Ishikawa (cell line): ENCODE measurements around the gene MRFAP1L1.

Source experiments
- CEBPB ChIP-seq: IDR thresholded peaks from 2 replicates; pipeline ENCODE4 v1.6.1; 2012
- CREB1 ChIP-seq: IDR thresholded peaks from 2 replicates; pipeline ENCODE4 v1.6.1; 2012; ENCODE audit warnings: low read depth
- EGR1 ChIP-seq: IDR thresholded peaks from 2 replicates; pipeline ENCODE4 v1.6.1; 2012
- EP300 ChIP-seq: IDR thresholded peaks from 2 replicates; pipeline ENCODE4 v1.6.1; 2012; ENCODE audit warnings: borderline replicate concordance
- FOXM1 ChIP-seq: IDR thresholded peaks from 2 replicates; pipeline ENCODE4 v1.6.1; 2012; ENCODE audit warnings: low read depth, borderline replicate concordance
- NFIC ChIP-seq: IDR thresholded peaks from 2 replicates; pipeline ENCODE4 v1.6.1; 2012
- RAD21 ChIP-seq: IDR thresholded peaks from 2 replicates; pipeline ENCODE4 v1.6.1; 2012; ENCODE audit warnings: low read depth
- TAF1 ChIP-seq: IDR thresholded peaks from 2 replicates; pipeline ENCODE4 v1.6.1; 2012; ENCODE audit warnings: low read depth, mild to moderate bottlenecking
- TCF12 ChIP-seq: IDR thresholded peaks from 2 replicates; pipeline ENCODE4 v1.6.1; 2012; ENCODE audit warnings: low read depth
- TEAD4 ChIP-seq: IDR thresholded peaks from 2 replicates; pipeline ENCODE4 v1.6.1; 2012
- YY1 ChIP-seq: IDR thresholded peaks from 2 replicates; pipeline ENCODE4 v1.6.1; 2012; ENCODE audit warnings: low read depth
- ZBTB7A ChIP-seq: IDR thresholded peaks from 2 replicates; pipeline ENCODE4 v1.6.1; 2012; ENCODE audit warnings: low read depth
- TF ChIP-seq, protein P1 (sequence below): IDR thresholded peaks from 2 replicates; pipeline ENCODE4 v1.6.1; 2012
- TF ChIP-seq, protein P2 (sequence below): IDR thresholded peaks from 2 replicates; pipeline ENCODE4 v1.6.1; 2012
- TF ChIP-seq, protein P3 (sequence below): IDR thresholded peaks from 2 replicates; pipeline ENCODE4 v1.6.1; 2012; ENCODE audit warnings: low read depth, mild to moderate bottlenecking

The MRFAP1L1 gene

DNA sequence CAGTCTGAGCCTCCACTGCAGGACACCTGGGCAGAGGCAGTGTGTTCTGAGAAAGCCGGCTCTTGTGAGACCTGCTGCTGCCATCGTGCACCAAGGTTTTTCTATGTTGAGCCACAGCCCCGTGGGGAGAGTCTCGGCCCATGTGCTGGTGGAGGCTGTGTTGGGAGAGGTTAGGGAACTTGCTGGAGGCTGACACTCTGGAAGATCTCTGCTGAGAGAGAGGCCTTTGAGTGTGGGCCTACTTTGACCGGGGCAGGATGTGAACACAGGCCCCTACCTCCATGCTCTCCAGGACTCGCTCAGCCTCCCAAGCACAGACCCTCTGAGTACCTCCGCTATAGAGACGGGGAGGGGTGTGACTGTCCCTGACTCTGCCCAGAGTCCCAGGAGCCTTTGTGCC lies 17.3 kb downstream of the MRFAP1L1 start:
- TF ChIP-seq EP300, result no peak
- no peak for TF ChIP-seq TCF12
- TF ChIP-seq, protein P1, sequence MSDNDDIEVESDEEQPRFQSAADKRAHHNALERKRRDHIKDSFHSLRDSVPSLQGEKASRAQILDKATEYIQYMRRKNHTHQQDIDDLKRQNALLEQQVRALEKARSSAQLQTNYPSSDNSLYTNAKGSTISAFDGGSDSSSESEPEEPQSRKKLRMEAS, result no peak
- no peak for TF ChIP-seq CEBPB
- TF ChIP-seq ZBTB7A, result no peak
- no peak for TF ChIP-seq YY1
- TF ChIP-seq EGR1, result no peak
- TF ChIP-seq FOXM1, result no peak
- TF ChIP-seq, protein P2, sequence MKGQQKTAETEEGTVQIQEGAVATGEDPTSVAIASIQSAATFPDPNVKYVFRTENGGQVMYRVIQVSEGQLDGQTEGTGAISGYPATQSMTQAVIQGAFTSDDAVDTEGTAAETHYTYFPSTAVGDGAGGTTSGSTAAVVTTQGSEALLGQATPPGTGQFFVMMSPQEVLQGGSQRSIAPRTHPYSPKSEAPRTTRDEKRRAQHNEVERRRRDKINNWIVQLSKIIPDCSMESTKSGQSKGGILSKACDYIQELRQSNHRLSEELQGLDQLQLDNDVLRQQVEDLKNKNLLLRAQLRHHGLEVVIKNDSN, result no peak
- no peak for TF ChIP-seq TEAD4
- no peak for TF ChIP-seq CREB1
- no peak for TF ChIP-seq RAD21
- TF ChIP-seq, protein P3, sequence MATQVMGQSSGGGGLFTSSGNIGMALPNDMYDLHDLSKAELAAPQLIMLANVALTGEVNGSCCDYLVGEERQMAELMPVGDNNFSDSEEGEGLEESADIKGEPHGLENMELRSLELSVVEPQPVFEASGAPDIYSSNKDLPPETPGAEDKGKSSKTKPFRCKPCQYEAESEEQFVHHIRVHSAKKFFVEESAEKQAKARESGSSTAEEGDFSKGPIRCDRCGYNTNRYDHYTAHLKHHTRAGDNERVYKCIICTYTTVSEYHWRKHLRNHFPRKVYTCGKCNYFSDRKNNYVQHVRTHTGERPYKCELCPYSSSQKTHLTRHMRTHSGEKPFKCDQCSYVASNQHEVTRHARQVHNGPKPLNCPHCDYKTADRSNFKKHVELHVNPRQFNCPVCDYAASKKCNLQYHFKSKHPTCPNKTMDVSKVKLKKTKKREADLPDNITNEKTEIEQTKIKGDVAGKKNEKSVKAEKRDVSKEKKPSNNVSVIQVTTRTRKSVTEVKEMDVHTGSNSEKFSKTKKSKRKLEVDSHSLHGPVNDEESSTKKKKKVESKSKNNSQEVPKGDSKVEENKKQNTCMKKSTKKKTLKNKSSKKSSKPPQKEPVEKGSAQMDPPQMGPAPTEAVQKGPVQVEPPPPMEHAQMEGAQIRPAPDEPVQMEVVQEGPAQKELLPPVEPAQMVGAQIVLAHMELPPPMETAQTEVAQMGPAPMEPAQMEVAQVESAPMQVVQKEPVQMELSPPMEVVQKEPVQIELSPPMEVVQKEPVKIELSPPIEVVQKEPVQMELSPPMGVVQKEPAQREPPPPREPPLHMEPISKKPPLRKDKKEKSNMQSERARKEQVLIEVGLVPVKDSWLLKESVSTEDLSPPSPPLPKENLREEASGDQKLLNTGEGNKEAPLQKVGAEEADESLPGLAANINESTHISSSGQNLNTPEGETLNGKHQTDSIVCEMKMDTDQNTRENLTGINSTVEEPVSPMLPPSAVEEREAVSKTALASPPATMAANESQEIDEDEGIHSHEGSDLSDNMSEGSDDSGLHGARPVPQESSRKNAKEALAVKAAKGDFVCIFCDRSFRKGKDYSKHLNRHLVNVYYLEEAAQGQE, result no peak
- no peak for TF ChIP-seq NFIC
- no peak for TF ChIP-seq TAF1

DNA sequence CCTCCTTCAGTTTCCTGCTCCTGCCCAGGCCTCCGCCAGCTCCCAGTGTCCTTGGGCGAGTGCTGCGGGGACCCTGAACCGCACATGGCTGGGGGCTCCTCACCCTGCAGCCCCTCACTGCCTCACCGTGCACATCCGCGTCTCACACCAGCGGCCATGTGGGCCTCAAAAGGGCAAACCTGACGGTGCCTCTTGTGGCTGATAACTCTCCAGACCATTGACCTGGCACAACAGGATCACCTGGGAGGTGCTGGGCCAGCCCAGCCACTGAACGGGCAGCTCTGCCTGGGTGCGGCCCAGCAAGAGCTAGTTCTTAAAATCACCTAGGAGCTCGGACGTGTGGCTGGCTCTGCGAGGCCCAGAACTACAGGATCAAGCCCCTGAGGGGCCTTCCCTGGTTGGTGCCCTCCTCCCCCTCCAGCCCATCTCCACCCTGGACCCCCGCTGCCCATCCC lies 20.1 kb downstream of the MRFAP1L1 start:
- TF ChIP-seq, protein P1, result no peak
- TF ChIP-seq, protein P3, result no peak
- TF ChIP-seq YY1 (no peak), TEAD4 (no peak), CEBPB (no peak), ZBTB7A (no peak), NFIC (no peak)

DNA sequence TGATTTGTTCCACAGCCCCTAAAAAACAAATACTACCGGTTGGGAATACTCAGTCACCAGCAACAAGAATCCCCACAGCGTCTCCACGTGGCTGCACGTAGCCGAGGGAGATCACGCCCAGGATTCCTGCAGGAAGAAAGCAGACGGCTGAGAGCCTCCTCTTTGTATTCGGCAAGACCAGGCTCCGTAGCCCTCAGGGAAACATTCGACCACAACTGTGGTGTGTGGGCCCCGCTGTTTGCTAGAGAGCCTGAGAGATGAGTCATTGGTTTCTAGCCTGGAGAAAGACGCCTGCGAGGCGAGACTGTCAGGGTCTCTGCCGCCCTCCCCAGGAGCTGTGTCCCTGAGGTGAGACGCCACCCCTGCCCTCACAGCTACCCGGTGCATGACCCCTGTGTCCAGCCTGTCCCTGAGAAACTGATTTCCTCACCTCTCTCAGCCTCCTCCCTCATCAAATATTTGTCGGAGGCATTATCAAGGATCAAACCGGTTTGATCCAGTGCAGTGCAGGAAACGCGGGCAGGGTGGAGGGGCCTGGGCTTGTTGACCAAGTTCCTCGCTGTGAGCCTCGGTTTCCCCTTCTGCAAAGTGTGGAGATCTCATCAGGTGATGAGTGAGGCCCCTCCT lies 20.7 kb downstream of the MRFAP1L1 start:
- no peak for TF ChIP-seq FOXM1
- TF ChIP-seq CEBPB, result no peak
- no peak for TF ChIP-seq NFIC
- no peak for TF ChIP-seq TEAD4
- TF ChIP-seq, protein P2, result no peak
- TF ChIP-seq EGR1, result no peak
- no peak for TF ChIP-seq TAF1
- no peak for TF ChIP-seq TCF12
- TF ChIP-seq, protein P3, result no peak
- TF ChIP-seq, protein P1, result no peak
- TF ChIP-seq ZBTB7A, result no peak
- no peak for TF ChIP-seq YY1

DNA sequence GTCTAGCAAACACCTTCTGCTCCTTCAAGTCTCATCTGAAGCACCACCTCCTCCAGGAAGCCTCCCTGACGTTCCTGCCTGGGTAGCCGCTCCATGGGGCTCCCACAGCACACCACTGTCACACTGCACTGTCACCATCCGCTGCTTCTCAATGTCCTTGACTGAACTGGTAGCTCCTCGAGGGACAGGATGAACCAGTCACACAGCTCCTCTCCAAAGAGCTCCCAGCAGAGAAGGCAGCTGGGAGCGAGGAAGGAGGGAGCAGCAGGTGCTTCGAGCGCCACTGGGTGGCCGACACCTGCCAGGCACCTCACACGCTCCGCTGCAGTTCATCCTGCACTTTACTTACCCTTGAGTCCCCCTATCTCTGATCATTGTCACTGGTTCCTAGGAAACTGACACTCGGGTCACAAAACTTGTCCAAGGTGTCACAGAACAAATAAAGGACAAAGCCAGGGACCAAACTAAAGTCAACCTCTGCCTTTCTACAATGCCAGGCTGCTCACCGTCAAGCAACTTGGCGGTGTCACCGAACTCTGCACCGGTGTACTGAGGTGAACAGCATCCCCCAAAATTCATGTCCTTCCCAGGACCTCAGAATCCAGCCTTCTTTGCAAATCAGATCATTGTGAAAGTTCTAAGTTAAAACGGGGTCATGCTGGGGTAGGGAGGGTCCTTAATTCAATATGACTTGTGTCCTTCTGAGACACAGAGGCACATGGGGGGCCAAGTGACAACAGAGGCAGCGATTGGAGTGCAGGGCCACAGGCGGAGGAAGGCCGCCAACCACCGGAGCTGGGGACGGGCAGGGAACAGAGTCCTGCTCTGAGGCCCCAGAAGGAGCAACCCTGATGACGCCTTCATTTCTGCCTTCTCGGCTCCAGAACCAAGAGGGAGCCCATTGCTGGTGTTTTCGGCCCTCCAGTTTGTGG lies 21.5 kb downstream of the MRFAP1L1 start:
- TF ChIP-seq FOXM1 (no peak), RAD21 (peak; percentile 33; the same call in 1 of the 2 replicates), CREB1 (no peak), YY1 (no peak)
